GM10248 (cell line): ENCODE measurements around the gene DHRS7C.

Experiments
- CTCF ChIA-PET: fragments of 300-600 bp; sonication (Branson Sonifier 250); formaldehyde crosslinking; extraction: SDS; loops from one replicate; lab custom pipeline; 2021; ENCODE audit warnings: antibody characterized with exemption; lab: Yijun Ruan, JAX
- POLR2A ChIA-PET: fragments of 350-650 bp; sonication (Branson Sonifier 250); formaldehyde crosslinking; extraction: SDS; loops from one replicate; lab custom pipeline; 2020; ENCODE audit warnings: antibody characterized with exemption; lab: Yijun Ruan, JAX
- DNase-seq: peaks from one replicate; pipeline ENCODE4 v3.0.0; 2012; ENCODE audit errors: extremely low spot score
- TF ChIP-seq, protein P1 (sequence below): IDR thresholded peaks from 2 replicates; pipeline ENCODE4 v1.5.1; 2012; ENCODE audit warnings: mild to moderate bottlenecking, low read depth; ENCODE audit errors: extremely low read depth, missing control alignments, control extremely low read depth

DHRS7C gene

DNA sequence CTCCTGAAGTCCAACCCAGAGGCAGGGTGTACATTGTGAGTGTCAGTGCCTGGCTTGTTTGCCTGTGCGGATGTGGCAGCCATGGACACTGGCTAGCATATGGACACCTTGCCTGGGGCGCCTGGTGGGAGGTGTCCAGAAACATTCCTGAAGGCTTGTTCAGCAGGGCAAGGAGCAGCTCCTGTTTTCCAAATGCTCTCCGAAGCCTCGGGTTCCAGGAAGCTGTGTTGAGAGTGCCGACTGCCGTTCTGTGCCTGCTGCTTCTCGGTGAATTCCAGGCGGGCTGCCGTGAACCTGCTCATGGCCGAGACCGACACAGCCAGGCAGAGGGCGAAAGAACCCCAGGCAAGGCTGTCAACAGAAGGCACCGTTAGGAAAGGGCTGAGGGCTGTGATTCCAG lies 10.9 kb upstream of the DHRS7C start:
- TF ChIP-seq, protein P1, sequence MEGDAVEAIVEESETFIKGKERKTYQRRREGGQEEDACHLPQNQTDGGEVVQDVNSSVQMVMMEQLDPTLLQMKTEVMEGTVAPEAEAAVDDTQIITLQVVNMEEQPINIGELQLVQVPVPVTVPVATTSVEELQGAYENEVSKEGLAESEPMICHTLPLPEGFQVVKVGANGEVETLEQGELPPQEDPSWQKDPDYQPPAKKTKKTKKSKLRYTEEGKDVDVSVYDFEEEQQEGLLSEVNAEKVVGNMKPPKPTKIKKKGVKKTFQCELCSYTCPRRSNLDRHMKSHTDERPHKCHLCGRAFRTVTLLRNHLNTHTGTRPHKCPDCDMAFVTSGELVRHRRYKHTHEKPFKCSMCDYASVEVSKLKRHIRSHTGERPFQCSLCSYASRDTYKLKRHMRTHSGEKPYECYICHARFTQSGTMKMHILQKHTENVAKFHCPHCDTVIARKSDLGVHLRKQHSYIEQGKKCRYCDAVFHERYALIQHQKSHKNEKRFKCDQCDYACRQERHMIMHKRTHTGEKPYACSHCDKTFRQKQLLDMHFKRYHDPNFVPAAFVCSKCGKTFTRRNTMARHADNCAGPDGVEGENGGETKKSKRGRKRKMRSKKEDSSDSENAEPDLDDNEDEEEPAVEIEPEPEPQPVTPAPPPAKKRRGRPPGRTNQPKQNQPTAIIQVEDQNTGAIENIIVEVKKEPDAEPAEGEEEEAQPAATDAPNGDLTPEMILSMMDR = no peak
- CTCF ChIA-PET = no interaction called here
- POLR2A ChIA-PET = no interaction called here
- no peak for DNase-seq

DNA sequence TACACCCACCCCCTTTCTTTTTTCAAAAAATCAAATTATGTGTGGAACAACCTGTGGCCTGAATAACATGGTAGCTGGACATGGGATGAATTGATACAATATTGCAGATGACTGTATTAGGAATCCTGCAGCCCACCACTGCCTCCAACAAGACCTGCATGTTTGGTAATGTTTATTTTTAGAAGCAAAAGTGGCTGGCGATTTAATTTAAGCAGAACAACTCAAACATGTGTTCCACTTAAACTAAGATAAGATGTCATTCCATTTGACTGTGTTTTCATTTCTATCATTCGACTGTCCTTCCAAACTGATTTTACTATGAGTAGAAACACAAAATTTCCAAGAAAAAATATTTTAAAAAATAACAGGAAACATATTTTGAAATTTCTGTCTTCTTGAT lies 10.1 kb upstream of the DHRS7C start:
- ChIA-PET CTCF (interaction anchor here (1.0 kb wide), 1 partner anchor 33 kb away, joined by 3 read pairs; no protein-coding TSS in a partner anchor), POLR2A (no interaction called here)
- no peak for DNase-seq
- TF ChIP-seq, protein P1 = no peak

DNA sequence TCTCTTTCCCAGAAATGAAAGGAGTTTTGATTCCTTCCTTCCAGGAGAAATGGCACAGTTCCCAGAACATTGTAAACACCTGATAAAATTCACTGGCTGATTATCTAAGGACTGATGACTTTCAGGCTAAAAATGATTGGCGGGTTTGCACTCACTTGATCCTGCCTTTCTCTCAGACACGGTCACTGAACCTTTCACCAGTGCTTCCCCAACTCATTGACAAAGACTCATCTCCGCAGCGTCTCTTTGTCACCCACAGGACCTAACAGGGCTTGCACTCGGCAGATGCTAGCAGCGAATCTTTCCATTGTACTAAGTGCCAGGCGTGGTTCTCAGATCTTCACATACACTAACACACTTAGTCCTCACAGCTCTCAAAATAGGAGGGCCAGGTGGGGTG lies 7.3 kb upstream of the DHRS7C start:
- DNase-seq = no peak
- CTCF ChIA-PET = no interaction called here

DNA sequence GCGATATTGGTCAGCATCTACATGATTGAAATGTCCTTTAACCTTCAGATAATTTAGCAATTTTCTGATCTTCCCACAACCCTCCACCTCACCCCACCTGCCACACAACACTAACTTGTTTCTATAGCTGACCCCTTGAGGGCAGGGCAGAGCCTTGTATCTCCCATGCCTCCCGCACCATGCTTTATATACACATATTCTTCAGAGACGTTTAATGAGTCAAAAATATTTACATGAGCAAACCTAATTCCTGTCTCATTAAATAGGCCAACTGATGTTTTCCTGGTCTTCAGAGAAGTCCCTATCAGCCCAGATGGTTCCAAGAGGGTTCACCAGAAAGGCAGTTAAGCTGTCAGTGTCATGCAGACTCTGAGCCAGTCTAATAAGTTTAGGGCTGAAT lies 6.6 kb upstream of the DHRS7C start:
- ChIA-PET POLR2A (no interaction called here), CTCF (no interaction called here)
- TF ChIP-seq, protein P1 = no peak
- DNase-seq = no peak

More for the DNA sequence above, 7.3 kb upstream of the DHRS7C start:
- POLR2A ChIA-PET = no interaction called here
- TF ChIP-seq, protein P1 = no peak

DNA sequence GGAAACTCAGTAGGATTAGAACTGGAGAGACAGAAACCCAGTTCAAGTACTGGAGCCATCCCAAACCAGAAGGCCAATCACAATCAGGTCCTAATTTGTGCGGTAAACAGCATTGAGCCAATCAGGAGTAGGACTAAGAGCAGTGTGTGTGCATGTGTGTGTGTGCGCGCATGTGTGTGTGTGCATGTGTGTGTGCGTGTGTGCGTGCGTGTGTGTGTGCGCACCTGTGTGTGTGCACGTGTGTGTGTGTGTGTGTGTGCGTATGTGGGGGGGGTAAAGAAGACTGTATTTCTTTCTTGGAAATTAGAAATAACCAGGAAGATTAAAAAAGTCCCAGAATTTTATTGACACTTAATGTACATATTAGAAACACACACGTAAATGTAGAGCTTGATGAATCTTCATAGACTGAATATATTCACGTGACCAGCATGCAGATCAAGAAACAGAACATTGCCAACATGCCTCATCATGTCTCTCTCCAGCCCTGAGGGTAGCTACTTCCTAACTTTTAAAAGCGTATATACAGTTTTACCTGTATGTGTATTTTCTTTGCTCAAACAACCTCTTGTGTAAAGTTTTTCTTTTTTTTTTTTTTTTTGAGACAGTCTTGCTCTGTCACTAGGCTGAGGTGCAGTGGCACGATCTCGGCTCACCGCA lies 919 bp upstream of the DHRS7C start:
- DNase-seq = no peak
- TF ChIP-seq, protein P1 = no peak
- ChIA-PET CTCF (no interaction called here), POLR2A (no interaction called here)

DNA sequence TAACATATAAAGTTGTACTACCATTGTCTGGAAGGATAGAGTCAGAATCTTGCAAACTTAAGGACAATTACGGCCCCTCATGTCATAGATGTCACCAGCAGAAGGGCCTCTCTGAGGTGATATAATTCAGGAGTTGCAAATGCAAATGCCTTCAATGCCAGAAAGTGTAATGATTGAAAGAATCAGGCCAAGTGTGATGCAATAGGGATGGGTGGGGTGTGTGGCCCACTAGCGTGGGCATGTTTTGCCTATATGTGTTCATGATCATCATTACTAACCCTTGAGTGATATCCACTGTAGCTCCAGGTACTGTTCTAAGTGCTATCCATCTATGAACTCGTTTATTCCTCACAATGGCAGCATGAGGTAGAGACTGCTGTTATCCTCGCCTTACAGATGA lies 1.1 kb downstream of the DHRS7C start:
- ChIA-PET CTCF (no interaction called here), POLR2A (no interaction called here)
- TF ChIP-seq, protein P1 = no peak
- no peak for DNase-seq

DNA sequence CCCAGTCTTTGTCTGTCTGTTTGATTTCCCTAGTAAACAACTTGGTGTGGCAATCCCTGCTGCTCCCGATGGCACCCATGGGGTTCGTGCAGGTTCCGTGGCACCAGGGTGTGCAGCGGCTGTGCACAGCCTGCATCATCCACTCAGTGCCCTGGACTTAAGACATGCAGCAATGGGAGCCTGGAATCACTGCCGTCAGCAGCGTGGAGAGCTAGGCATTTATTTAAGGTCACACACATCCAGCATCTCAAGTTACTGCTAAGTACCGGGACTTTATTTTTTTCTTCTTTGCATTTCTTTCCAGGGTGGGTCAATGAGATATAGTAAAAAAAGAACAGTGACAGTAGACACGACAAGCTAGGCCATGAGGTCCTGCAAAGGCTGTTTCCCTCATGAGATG lies 2.8 kb downstream of the DHRS7C start:
- TF ChIP-seq, protein P1 = no peak
- no peak for DNase-seq
- ChIA-PET POLR2A (no interaction called here), CTCF (interaction anchor here (3.3 kb wide), 1 partner anchor 20 kb away, joined by 10 read pairs; no protein-coding TSS in a partner anchor)
